GM21528 (cell line): ENCODE data around the gene TMEM238.
A peak's percentile ranks its signal among the peaks of the same experiment; 100 is the strongest.
"Not testable (repeated sequence)": the region's sequence is repeated elsewhere in the genome, so short reads cannot be mapped to it uniquely, and the experiment has no call there.

Source experiments
- ATAC-seq: cut with Tn5 transposase; IDR thresholded peaks from one replicate; pipeline ENCODE4 v1.9.1; 2021; ENCODE audit warnings: mild to moderate bottlenecking, moderate library complexity; ENCODE audit not compliant: unreplicated experiment, low FRiP score

Gene TMEM238

GRCh38 chr19:55384131-55384919 lies at the start of gene TMEM238:
Gene TMEM238, minus strand, starts transcription at chr19:55384292. Its CDS starts 33 bp downstream, at chr19:55384259.
- no peak for ATAC-seq

GRCh38 chr19:55433292-55433691 lies 49.2 kb upstream of the TMEM238 start:
- no peak for ATAC-seq

GRCh38 chr19:55432241-55432959 lies 48.3 kb upstream of the TMEM238 start:
- no peak for ATAC-seq

GRCh38 chr19:55431183-55431582 lies 47.1 kb upstream of the TMEM238 start:
- ATAC-seq = no peak

- ATAC-seq = no peak
These were observed 42.0 kb upstream of the TMEM238 start for GRCh38 chr19:55426042-55426441.

GRCh38 chr19:55424518-55424917 lies 40.4 kb upstream of the TMEM238 start:
- ATAC-seq = no peak

GRCh38 chr19:55423225-55424005 lies 39.3 kb upstream of the TMEM238 start:
- no peak for ATAC-seq

- ATAC-seq = not testable (repeated sequence)
These were observed 37.2 kb upstream of the TMEM238 start for GRCh38 chr19:55421281-55421680.

GRCh38 chr19:55419624-55420236 lies 35.6 kb upstream of the TMEM238 start:
- ATAC-seq = no peak

- no peak for ATAC-seq
These were observed 35.0 kb upstream of the TMEM238 start for GRCh38 chr19:55419103-55419502.

GRCh38 chr19:55418185-55418584 lies 34.1 kb upstream of the TMEM238 start:
- no peak for ATAC-seq

GRCh38 chr19:55410168-55410567 lies 26.1 kb upstream of the TMEM238 start:
- ATAC-seq = no peak

- ATAC-seq = not testable (repeated sequence)
These were observed 25.1 kb upstream of the TMEM238 start for GRCh38 chr19:55409179-55409578.

- ATAC-seq = no peak
These were observed 24.4 kb upstream of the TMEM238 start for GRCh38 chr19:55408533-55408872.

- peak; percentile 79 for ATAC-seq
These were observed 23.9 kb upstream of the TMEM238 start for GRCh38 chr19:55407800-55408532.

- ATAC-seq = peak; percentile 67
These were observed 23.4 kb upstream of the TMEM238 start, which contains the start of gene UBE2S for GRCh38 chr19:55407550-55407799. Gene UBE2S, minus strand, starts transcription at chr19:55407788. Its CDS starts 199 bp downstream, at chr19:55407589.

GRCh38 chr19:55406826-55407549 lies 22.9 kb upstream of the TMEM238 start:
- no peak for ATAC-seq

- no peak for ATAC-seq
These were observed 22.2 kb upstream of the TMEM238 start for GRCh38 chr19:55406091-55406825.

- ATAC-seq = no peak
These were observed 21.5 kb upstream of the TMEM238 start for GRCh38 chr19:55405638-55406037.
